Smooth muscle cell (in vitro differentiated cells): ENCODE data around the gene ADH1A. TPM values are rescaled to one million over a fixed set of nuclear protein-coding genes. Genes with fewer than 3 reads are reported as not detected.

Experiments
- polyA plus RNA-seq: library from polyadenylated mRNA; unstranded; fragments of >200 nt; fragmentation: Nextera tagmentation; extraction: Ambion mirVana; gene quantifications from 2 replicates; pipeline ENCODE4 v1.2.1, GENCODE V29; 2016
- total RNA-seq: library from RNA; depleted of rRNA; stranded (reverse); fragments of >200 nt; gene quantifications from 2 replicates; pipeline ENCODE4 v1.2.3, GENCODE V29; 2014

The ADH1A gene
- total and polyA plus RNA-seq, 2 experiments from 2014 or later, result not detected

Other genes with a start within 250 kb of the ADH1A start
- gene ADH5, start 202.2 kb downstream of the ADH1A start, total RNA-seq, result 128 and 132 TPM in 2 replicates
- gene ADH5, start 202.2 kb downstream of the ADH1A start, polyA plus RNA-seq, result 137 and 150 TPM in 2 replicates
- gene ADH4, start 146.7 kb downstream of the ADH1A start, total RNA-seq, result not detected in 2 replicates
- gene ADH4, start 146.7 kb downstream of the ADH1A start, polyA plus RNA-seq, result not detected in 2 replicates
- gene ADH6, start 71.7 kb downstream of the ADH1A start, total RNA-seq, result not detected in 2 replicates
- 0.15 and 0.22 TPM in 2 replicates for gene ADH6, start 71.7 kb downstream of the ADH1A start, polyA plus RNA-seq
- gene ADH1B, start 30.4 kb upstream of the ADH1A start, total RNA-seq, result not detected in 2 replicates
- not detected in 2 replicates for gene ADH1B, start 30.4 kb upstream of the ADH1A start, polyA plus RNA-seq
- gene ADH1C, start 61.8 kb upstream of the ADH1A start, total RNA-seq, result not detected in 2 replicates
- gene ADH1C, start 61.8 kb upstream of the ADH1A start, polyA plus RNA-seq, result not detected in 2 replicates
- gene ADH7, start 144.4 kb upstream of the ADH1A start, total RNA-seq, result not detected in 2 replicates
- not detected in 2 replicates for gene ADH7, start 144.4 kb upstream of the ADH1A start, polyA plus RNA-seq
- not detected in 2 replicates for gene C4orf17, start 220.0 kb upstream of the ADH1A start, total RNA-seq
- gene C4orf17, start 220.0 kb upstream of the ADH1A start, polyA plus RNA-seq, result not detected in 2 replicates